ENCODE data around the gene NDST1. TPM values are rescaled to one million over a fixed set of nuclear protein-coding genes. Genes with fewer than 3 reads are reported as not detected.

NDST1 gene
- total and polyA plus RNA-seq, 2 of the 8 experiments (the other 6 are each of a cell fraction or from before 2014, with no cell fraction given) = 27.0 to 72.0 TPM

DNA sequence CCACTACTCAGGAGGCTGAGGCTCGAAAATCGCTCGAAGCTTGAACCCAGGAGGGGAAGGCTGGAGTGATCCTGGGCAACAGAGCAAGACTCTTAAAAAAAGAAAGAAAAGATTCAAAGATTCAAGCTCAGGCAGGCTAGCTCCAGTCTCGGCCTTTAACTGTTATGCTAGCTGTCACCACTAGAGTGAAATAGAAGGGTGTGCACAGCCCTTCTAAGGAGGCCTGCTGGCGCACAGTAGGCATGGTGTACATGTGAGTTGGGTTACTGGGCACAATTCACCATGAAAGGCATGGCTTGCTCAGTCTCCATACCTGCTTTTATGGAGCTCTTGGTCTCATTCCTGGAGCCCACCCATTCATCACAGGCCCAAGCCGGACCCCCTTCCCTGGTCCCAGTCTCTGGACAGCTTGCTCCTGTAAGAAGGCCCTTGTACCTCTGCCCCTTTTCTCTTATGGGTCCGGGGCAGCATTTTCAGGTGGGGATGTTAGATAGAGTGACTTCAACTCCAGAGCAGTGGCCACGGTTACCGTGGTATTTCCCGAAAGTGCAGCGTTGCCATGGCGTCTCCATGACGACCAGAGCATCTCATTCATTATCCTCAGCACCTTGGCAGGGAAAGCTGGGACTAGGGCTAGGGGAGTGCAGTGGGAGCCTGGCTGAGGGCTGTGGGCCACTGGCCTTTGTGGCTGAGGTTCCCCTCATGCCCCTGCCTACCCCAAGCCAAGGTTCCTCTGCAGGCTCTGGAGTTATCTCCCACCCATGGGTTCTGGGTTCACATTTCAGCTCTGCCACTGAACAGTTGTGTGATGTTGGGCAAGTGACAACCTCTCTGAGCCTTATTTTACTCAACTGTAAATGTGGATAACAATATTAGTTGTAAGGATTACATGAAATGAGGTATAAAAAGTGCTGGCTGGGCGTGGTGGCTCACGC lies 5.7 kb downstream of the NDST1 start:
- Histone ChIP-seq H3K18ac (ENCODE audit: extremely low read depth, low read length) (no peak overlapping the region), H3K14ac (ENCODE audit: insufficient read length) (no peak overlapping the region), H3K27ac (ENCODE audit: low read depth, low read length) (no peak overlapping the region), H4K8ac (ENCODE audit: extremely low read depth, insufficient read depth, low read length) (no peak overlapping the region; the same call in 1 of the 2 replicates), H3K23me2 (ENCODE audit: low read depth, low read length) (no peaks in the 10 kb centered on the region; the same call in 1 of the 2 replicates), H3K79me2 (ENCODE audit: control insufficient read depth in 1 of 2, insufficient read depth in 2 of 2, low read length in 2 of 2) (peaks cover 4 to 93% of the 10 kb centered on the region in 2 experiments; a peak in 3 of 4 replicates), H3K9ac (replicated peaks in 1 of 4; ENCODE audit: extremely low read depth in 1 of 4, low read depth in 3 of 4, low read length in 3 of 4) (no peak overlapping the region), H2AK5ac (ENCODE audit: low read depth, low read length) (no peak overlapping the region), H4K91ac (replicated peaks; ENCODE audit: insufficient read length, low read length) (no peak overlapping the region), H3K4me1 (replicated peaks in 1 of 4; ENCODE audit: control insufficient read depth in 3 of 4, insufficient read depth in 4 of 4, low read length in 3 of 4) (peaks cover 21 to 32% (median 26%) of the 10 kb centered on the region in 4 experiments), H2BK20ac (ENCODE audit: low read length) (no peak overlapping the region), H3K4me2 (ENCODE audit: insufficient read depth in 1 of 2, low read depth in 2 of 2, low read length in 2 of 2) (no peak overlapping the region), H2BK120ac (replicated peaks; ENCODE audit: low read depth, low read length) (no peak overlapping the region), H3K9me3 (ENCODE audit: insufficient read depth in 2 of 2, low read depth in 1 of 2, low read length in 1 of 2) (no peaks in the 10 kb centered on the region), H4K20me1 (replicated peaks in 1 of 2; ENCODE audit: control insufficient read depth in 1 of 2, insufficient read depth in 2 of 2, low read length in 2 of 2) (peaks cover 22 to 38% of the 10 kb centered on the region in 2 experiments), H3K4me3 (ENCODE audit: extremely low read depth in 1 of 4, insufficient read depth in 2 of 4, low read depth in 3 of 4, low read length in 4 of 4) (no peak overlapping the region), H4K5ac (ENCODE audit: insufficient read length, low read depth, low read length) (no peak overlapping the region), H2BK15ac (ENCODE audit: low read length) (no peak overlapping the region), H2BK5ac (ENCODE audit: low read depth, low read length) (no peak overlapping the region), H3K4ac (replicated peaks; ENCODE audit: insufficient read length, low read depth, low read length) (no peak overlapping the region), H3K56ac (replicated peaks; ENCODE audit: insufficient read length, low read depth, low read length) (no peak overlapping the region), H3K36me3 (ENCODE audit: control insufficient read depth in 2 of 4, insufficient read depth in 4 of 4, low read length in 3 of 4) (no peaks in the 10 kb centered on the region), H2BK12ac (ENCODE audit: low read depth, low read length) (0 out of 2 replicates have a peak overlapping the region, but pooled peaks have one; percentile 60), H3K23ac (ENCODE audit: insufficient read length) (no peak overlapping the region), H3K79me1 (ENCODE audit: low read depth, low read length) (peaks cover 45% of the 10 kb centered on the region), H2AFZ (ENCODE audit: low read length) (no peak overlapping the region), H3K27me3 (replicated peaks in 1 of 4; ENCODE audit: control insufficient read depth in 3 of 4, extremely low read depth in 1 of 4, insufficient read depth in 3 of 4, low read length in 3 of 4) (no peaks in the 10 kb centered on the region)
- 88% methylated on average over 15 of the region's 15 CpGs; no CpG with 5 or more reads in 1 of the 2 experiments for WGBS, 2 experiments (ENCODE audit: extremely low coverage in 1 of 2, insufficient coverage in 1 of 2, insufficient read length in 1 of 2, insufficient replicate concordance in 2 of 2, low coverage in 1 of 2, low lambda C conversion rate in 2 of 2, missing lambda C conversion rate in 1 of 2)
- ChIA-PET CTCF (ENCODE audit: partially characterized antibody) (interaction anchor here (0.7 to 32.0 kb wide), 18 partner anchors 15 to 193 kb away, joined by 3 to 571 read pairs (median 6); partner anchors contain the start of genes NDST1 and RPS14), POLR2A (ENCODE audit: partially characterized antibody) (interaction anchor here (0.9 to 4.8 kb wide), 6 partner anchors 9 to 53 kb away, joined by 4 to 31 read pairs (median 7); no protein-coding TSS in a partner anchor)
- FAIRE-seq (no peak), DNase-seq (ENCODE audit: low read depth in 1 of 2, low spot score in 2 of 2) (no peak)
- no peak for TF ChIP-seq CBX5 (IDR thresholded peaks at IDR 0.05; ENCODE audit: low read depth, low read length)
- TF ChIP-seq, protein P1, sequence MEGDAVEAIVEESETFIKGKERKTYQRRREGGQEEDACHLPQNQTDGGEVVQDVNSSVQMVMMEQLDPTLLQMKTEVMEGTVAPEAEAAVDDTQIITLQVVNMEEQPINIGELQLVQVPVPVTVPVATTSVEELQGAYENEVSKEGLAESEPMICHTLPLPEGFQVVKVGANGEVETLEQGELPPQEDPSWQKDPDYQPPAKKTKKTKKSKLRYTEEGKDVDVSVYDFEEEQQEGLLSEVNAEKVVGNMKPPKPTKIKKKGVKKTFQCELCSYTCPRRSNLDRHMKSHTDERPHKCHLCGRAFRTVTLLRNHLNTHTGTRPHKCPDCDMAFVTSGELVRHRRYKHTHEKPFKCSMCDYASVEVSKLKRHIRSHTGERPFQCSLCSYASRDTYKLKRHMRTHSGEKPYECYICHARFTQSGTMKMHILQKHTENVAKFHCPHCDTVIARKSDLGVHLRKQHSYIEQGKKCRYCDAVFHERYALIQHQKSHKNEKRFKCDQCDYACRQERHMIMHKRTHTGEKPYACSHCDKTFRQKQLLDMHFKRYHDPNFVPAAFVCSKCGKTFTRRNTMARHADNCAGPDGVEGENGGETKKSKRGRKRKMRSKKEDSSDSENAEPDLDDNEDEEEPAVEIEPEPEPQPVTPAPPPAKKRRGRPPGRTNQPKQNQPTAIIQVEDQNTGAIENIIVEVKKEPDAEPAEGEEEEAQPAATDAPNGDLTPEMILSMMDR (IDR thresholded peaks at IDR 0.05; ENCODE audit: control extremely low read depth in 1 of 3, insufficient read depth in 1 of 3, low read depth in 1 of 3, low read length in 3 of 3) = peak in 2 of 3 experiments; percentile 14 to 47; a peak in 2 of 4 replicates
